ENCODE measurements around the gene TRERF1.
"Not testable (repeated sequence)": the region's sequence is repeated elsewhere in the genome, so short reads cannot be mapped to it uniquely, and the experiment has no call there.

TRERF1 gene

GRCh38 chr6:42217519-42218367 is 234.0 kb downstream of the TRERF1 start, which contains the start of gene MRPS10:
Gene MRPS10, minus strand, starts transcription at chr6:42217861. Its CDS starts 12 bp downstream, at chr6:42217849.
- peak; percentile 92 for DNase-seq (ENCODE audit: low spot score)

GRCh38 chr6:42217157-42217518 is 234.6 kb downstream of the TRERF1 start:
- DNase-seq (ENCODE audit: low spot score) = no peak

DNA sequence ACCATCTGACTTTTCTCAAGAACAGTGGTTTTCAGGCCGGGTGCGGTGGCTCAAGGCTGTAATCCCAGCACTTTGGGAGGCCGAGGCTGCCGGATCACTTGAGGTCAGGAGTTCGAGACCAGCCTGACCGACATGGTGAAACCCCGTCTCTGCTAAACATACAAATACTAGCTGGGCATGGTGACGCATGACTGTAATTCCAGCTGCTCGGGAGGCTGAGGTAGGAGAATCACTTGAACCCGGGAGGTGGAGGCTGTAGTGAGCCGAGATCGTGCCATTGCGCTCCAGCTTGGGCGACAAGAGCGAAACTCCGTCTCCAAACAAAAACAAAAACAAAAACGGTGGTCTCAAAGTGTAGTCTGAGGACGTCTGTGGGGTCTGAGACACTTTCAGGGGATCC is 235.2 kb downstream of the TRERF1 start:
- not testable (repeated sequence) for DNase-seq (ENCODE audit: low spot score)

DNA sequence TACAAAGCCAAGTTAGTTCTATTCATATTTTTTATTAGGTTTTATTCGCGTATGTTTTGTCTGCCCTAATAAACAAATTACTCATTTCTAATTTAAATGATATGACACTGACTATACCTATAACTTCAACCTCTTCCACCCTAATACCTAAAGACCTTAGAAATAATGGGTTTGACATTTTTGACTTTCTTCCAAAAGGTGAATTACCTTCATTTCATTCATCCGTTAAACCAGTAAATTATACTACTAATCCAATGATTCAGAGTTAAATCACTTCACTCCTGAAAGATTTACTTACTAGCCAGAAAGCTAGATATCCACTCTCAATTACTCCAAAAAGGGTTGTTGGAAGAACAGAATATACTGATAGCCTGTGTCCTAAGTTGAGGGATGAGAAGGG is 239.3 kb downstream of the TRERF1 start:
- DNase-seq (ENCODE audit: low spot score) = no peak

GRCh38 chr6:42211726-42212125 is 240.0 kb downstream of the TRERF1 start:
- DNase-seq (ENCODE audit: low spot score) = no peak

- no peak for DNase-seq (ENCODE audit: low spot score)
Observed at GRCh38 chr6:42210551-42210950, 241.2 kb downstream of the TRERF1 start.

- DNase-seq (ENCODE audit: low spot score) = not testable (repeated sequence)
Observed at GRCh38 chr6:42207559-42207958, 244.2 kb downstream of the TRERF1 start.

- DNase-seq (ENCODE audit: low spot score) = no peak
Observed at GRCh38 chr6:42204768-42205282, 246.9 kb downstream of the TRERF1 start.

GRCh38 chr6:42203183-42203582 is 248.5 kb downstream of the TRERF1 start:
- DNase-seq (ENCODE audit: low spot score) = no peak

DNA sequence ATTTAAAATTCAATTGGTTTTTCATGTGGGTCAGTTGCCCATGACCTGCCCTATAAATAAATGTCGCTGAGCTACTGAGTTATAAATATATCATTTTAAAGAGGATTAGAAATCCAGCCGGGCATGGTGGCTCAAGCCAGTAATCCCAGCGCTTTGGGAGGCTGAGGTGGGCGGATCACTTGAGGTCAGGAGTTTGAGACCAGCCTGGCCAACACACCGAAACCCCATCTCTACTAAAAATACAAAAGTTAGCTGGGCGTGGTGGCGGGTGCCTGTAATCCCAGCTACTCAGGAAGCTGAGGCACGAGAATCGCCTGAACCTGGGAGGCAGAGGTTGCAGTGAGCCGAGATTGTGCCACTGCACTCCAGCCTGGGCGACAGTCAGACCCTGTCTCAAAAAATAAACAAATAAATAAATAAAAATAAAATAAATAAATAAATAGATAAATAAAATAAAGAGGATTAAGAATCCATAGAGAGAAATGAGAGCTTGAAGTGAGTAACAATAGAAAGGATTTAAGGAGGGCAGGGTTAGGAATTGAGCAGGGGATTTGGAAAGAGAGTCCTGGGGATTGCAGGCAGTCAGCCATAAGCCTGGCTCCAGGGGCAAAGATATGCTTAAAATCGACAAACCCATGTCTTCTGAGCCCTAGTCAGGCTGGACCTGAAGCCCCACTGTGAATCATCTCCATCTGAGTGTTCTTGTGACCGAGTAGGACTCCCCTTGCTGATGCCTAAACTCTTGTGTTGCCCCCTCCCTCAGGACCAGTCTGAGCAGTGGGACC is 249.4 kb downstream of the TRERF1 start:
- not testable (repeated sequence) for DNase-seq (ENCODE audit: low spot score)

DNA sequence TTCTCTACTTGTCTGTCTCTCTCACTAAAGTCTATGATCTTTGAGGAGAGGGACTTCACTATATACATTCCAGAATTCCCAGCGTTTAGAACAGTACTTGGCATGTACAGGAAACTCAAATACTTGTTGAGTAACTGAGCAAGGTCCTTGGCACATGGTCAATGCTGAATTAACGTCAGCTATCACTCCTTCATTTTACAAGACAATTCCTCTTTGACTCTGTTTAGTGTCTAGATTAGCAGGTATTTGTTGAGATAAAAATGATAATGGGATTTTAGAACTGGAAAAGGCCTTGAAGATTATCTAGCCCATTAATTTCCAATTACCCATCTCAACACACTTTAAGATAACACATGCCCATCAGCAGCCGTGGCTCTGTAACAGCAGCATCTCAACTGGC is 250.3 kb downstream of the TRERF1 start:
- DNase-seq (ENCODE audit: low spot score) = no peak

- DNase-seq (ENCODE audit: low spot score) = no peak
Observed at GRCh38 chr6:42200035-42200434, 251.7 kb downstream of the TRERF1 start.

- no peak for DNase-seq (ENCODE audit: low spot score)
Observed at GRCh38 chr6:42199106-42199981, 252.4 kb downstream of the TRERF1 start.

GRCh38 chr6:42197555-42198362 is 254.0 kb downstream of the TRERF1 start:
- DNase-seq (ENCODE audit: low spot score) = no peak

- no peak for DNase-seq (ENCODE audit: low spot score)
Observed at GRCh38 chr6:42195415-42195814, 256.3 kb downstream of the TRERF1 start.

DNA sequence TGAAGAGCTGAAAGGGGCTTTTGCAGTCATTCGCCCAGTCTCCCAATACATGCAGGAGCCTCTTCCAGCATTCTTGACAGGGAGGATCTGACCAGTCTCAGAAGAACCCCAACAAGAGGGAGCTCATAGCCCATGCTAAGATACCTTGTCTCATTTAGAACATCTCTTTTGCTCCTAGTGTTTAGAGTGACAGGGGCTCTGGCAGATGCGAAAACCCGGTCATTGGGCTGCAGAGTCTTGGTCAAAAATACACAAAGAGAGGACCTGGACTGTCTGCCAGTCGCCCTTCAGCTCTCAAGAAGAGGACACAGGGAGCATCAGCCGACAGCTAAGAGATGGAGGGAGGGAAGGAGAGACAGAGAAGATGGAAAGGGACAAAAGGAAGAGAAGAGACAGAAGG is 257.7 kb downstream of the TRERF1 start:
- DNase-seq (ENCODE audit: low spot score) = no peak

GRCh38 chr6:42193491-42193894 is 258.2 kb downstream of the TRERF1 start:
- DNase-seq (ENCODE audit: low spot score) = no peak

DNA sequence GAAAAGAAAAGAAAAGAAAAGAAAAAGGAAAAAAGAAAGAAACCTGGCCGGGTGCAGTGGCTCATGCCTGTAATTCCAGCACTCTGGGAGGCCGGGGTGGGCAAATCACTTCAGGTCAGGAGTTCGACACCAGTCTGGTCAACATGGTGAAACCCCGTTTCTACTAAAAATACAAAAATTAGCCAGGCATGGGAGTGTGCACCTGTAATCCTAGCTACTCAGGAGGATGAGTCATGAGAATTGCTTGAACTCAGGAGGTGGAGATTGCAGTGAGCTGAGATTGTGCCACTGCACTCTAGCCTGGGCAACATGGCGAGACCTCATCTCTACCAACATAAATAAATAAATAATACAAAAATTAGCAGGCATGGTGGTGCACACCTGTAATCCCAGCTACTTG is 259.3 kb downstream of the TRERF1 start:
- DNase-seq (ENCODE audit: low spot score) = not testable (repeated sequence)

DNA sequence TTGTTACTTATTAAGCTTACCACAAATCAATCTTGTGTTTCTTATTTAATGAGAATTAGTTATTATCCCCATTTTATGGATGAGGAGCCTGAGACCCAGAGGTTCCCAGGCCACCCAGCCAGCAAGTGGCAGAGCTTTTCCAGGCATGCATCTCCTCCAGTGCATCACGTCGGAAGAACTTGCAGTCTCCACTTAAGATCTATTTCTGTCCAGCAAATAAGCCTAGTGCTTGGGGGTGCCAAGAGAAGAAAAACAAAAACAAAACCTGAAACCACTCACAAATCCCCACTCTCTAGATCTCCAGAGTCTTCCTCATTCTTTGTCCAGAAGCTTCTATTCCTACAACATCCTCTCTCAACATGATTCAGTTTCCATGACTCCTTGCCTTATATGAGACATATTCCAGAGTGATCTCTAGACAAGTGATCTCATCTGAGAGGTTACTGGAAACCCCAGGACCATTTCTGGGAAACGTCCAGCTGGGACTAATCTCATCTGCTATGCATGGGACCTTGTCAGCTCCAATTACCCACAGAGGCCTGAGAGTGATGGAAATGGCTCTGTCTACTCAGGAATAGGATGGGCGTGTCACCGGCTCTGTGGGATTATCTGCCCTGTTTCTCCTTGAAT is 261.1 kb downstream of the TRERF1 start:
- DNase-seq (ENCODE audit: low spot score) = no peak

DNA sequence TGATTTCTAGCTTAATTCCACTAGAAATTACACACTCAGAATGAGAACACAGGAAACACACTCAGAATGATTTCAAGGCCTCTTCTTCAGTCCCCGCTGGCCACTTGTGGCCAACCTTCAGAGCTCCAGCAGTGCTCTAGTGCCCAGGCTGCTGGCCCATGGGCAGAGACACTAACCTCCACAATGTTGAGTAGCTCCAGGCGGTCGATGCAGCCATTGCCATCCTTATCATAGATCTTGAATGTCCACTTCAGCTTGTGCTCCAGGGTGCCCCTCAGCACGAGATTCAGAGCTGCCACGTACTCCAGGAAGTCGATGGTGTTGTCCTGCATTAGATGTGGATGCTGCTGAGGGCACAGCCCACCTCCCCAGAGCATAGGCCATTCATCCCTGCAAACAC is 263.3 kb downstream of the TRERF1 start:
- no peak for DNase-seq (ENCODE audit: low spot score)

- DNase-seq (ENCODE audit: low spot score) = no peak
Observed at GRCh38 chr6:42185597-42185996, 266.1 kb downstream of the TRERF1 start.
